A673 (cell line): Measurements from ENCODE around the gene ATP8B1. TPM values are rescaled to one million over a fixed set of nuclear protein-coding genes. Genes with fewer than 3 reads are reported as not detected.

Experiments used
- BruUV-seq: library from RNA; stranded (reverse); fragments of 400-500 nt; replicated peaks from 2 replicates; lab custom pipeline; 2021; lab: Mats Ljungman, UMichigan
- CTCF ChIA-PET: fragments of 300-600 bp; sonication (Branson Sonifier 250); formaldehyde crosslinking; loops from one replicate; lab custom pipeline; 2022; ENCODE audit warnings: antibody characterized with exemption; lab: Charles Lee
- POLR2A ChIA-PET: fragments of 300-600 bp; sonication (Branson Sonifier 250); formaldehyde crosslinking; loops from one replicate; lab custom pipeline; 2022; ENCODE audit warnings: antibody characterized with exemption; ENCODE audit not compliant: low non-redundant PET; lab: Charles Lee
- DNase-seq: peaks from one replicate; pipeline ENCODE4 v3.0.0-alpha.2; 2015; ENCODE audit warnings: low spot score
- H3K27ac ChIP-seq: fragments of 200-600 bp; sonication (generic); 2 replicates; pipeline ENCODE4 v1.5.1; 2016; ENCODE audit warnings: mixed run types, low read depth, mild to moderate bottlenecking, mixed read lengths, antibody characterized with exemption, low read length; ENCODE audit not compliant: poor library complexity, severe bottlenecking
- H3K27me3 ChIP-seq: fragments of 200-600 bp; sonication (generic); replicated peaks from 2 replicates; pipeline ENCODE4 v1.6.1; 2017; ENCODE audit warnings: mixed run types, low read depth, mild to moderate bottlenecking, mixed read lengths, antibody characterized with exemption, low read length; ENCODE audit not compliant: insufficient read depth, poor library complexity
- H3K36me3 ChIP-seq: fragments of 200-600 bp; sonication (generic); 2 replicates; pipeline ENCODE4 v1.6.1; 2016; ENCODE audit warnings: mixed run types, mild to moderate bottlenecking, mixed read lengths, antibody characterized with exemption, low read length; ENCODE audit not compliant: insufficient read depth, poor library complexity, severe bottlenecking
- H3K4me1 ChIP-seq: fragments of 200-600 bp; sonication (generic); 2 replicates; pipeline ENCODE4 v1.6.1; 2017; ENCODE audit warnings: mixed run types, mild to moderate bottlenecking, mixed read lengths, antibody characterized with exemption, low read length; ENCODE audit not compliant: insufficient read depth, poor library complexity, severe bottlenecking
- H3K4me3 ChIP-seq: fragments of 200-600 bp; sonication (generic); 2 replicates; pipeline ENCODE4 v1.5.1; 2016; ENCODE audit warnings: low read depth, mixed run types, mild to moderate bottlenecking, mixed read lengths, low read length; ENCODE audit not compliant: poor library complexity, severe bottlenecking
- H3K9me3 ChIP-seq: fragments of 200-600 bp; sonication (generic); 2 replicates; pipeline ENCODE4 v1.6.1; 2016; ENCODE audit warnings: mixed run types, low read depth, mild to moderate bottlenecking, mixed read lengths, antibody characterized with exemption, low read length; ENCODE audit not compliant: poor library complexity, severe bottlenecking
- CTCF ChIP-seq: fragments of 300-800, 200-600 bp; sonication (generic); conservative IDR thresholded peaks from 2 replicates; pipeline ENCODE4 v1.5.1; 2017; ENCODE audit warnings: low read depth, mild to moderate bottlenecking, antibody characterized with exemption, low read length, moderate library complexity, mixed read lengths
- EZH2 ChIP-seq: fragments of 200-600 bp; sonication (generic); IDR thresholded peaks from 2 replicates; pipeline ENCODE4 v1.6.1; 2017; ENCODE audit warnings: borderline replicate concordance, low read depth, mild to moderate bottlenecking, mixed read lengths, antibody characterized with exemption, low read length; ENCODE audit not compliant: poor library complexity, severe bottlenecking
- intact Hi-C: fragments of 100-400 bp; cut with micrococcal nuclease; formaldehyde crosslinking; loops from one replicate; pipeline ENCODE4 v1.10.0; 2022; ENCODE audit not compliant: unreplicated experiment
- total RNA-seq: library from RNA; stranded (reverse); gene quantifications from 2 replicates; pipeline ENCODE4 v1.2.3, GENCODE V29; 2021

The ATP8B1 gene
- total RNA-seq, 1 experiment from 2014 or later: 35.6 TPM

- intact Hi-C loops: no loop called here
- POLR2A ChIA-PET: no interaction called here
- TSS peak; percentile 6 for BruUV-seq
- Histone ChIP-seq H3K4me1 (peaks cover 49% of the 10 kb centered on the region), H3K36me3 (no peaks in the 10 kb centered on the region), H3K9me3 (no peaks in the 10 kb centered on the region), H3K27me3 (no peaks in the 10 kb centered on the region), H3K4me3 (no peak overlapping the region), H3K27ac (peak overlapping the region; percentile 38)
- CTCF ChIA-PET: no interaction called here
- DNase-seq: peak; percentile 54
- TF ChIP-seq CTCF: no peak
- TF ChIP-seq EZH2: no peak
Observed at GRCh38 chr18:57748770-57749603, 54.1 kb downstream of the ATP8B1 start.

GRCh38 chr18:57747809-57748680 is 55.1 kb downstream of the ATP8B1 start:
- ChIA-PET POLR2A (no interaction called here), CTCF (no interaction called here)
- intact Hi-C loops: no loop called here
- peak overlapping the region; percentile 12 for H3K27ac ChIP-seq
- no peaks in the 10 kb centered on the region for H3K36me3 ChIP-seq
- DNase-seq: no peak
- H3K4me3 ChIP-seq: no peak overlapping the region
- no TSS peak for BruUV-seq
- H3K4me1 ChIP-seq: peaks cover 48% of the 10 kb centered on the region
- no peaks in the 10 kb centered on the region for H3K27me3 ChIP-seq
- TF ChIP-seq EZH2 (no peak), CTCF (no peak)
- H3K9me3 ChIP-seq: no peaks in the 10 kb centered on the region

- H3K4me1 ChIP-seq: peaks cover 30% of the 10 kb centered on the region
- H3K27me3 ChIP-seq: no peaks in the 10 kb centered on the region
- intact Hi-C loops: no loop called here
- TF ChIP-seq EZH2 (no peak), CTCF (no peak)
- ChIA-PET POLR2A (no interaction called here), CTCF (no interaction called here)
- peaks cover 6% of the 10 kb centered on the region for H3K9me3 ChIP-seq
- no TSS peak for BruUV-seq
- no peak overlapping the region for H3K4me3 ChIP-seq
- H3K36me3 ChIP-seq: peaks cover 8% of the 10 kb centered on the region
- no peak for DNase-seq
- H3K27ac ChIP-seq: no peak overlapping the region
Observed at GRCh38 chr18:57744211-57744694, 58.9 kb downstream of the ATP8B1 start.
